GM12873 (cell line): ENCODE results near the gene NCKAP5.

Experiments
- CTCF ChIP-seq: IDR thresholded peaks from 2 replicates; pipeline ENCODE4 v1.5.1; 2012; ENCODE audit warnings: low read depth, mild to moderate bottlenecking, moderate library complexity, low read length, control low read depth; ENCODE audit not compliant: insufficient read depth; ENCODE audit errors: missing control alignments

NCKAP5 gene

GRCh38 chr2:132729522-132729921 lies 838.7 kb downstream of the NCKAP5 start:
- TF ChIP-seq CTCF = no peak

DNA sequence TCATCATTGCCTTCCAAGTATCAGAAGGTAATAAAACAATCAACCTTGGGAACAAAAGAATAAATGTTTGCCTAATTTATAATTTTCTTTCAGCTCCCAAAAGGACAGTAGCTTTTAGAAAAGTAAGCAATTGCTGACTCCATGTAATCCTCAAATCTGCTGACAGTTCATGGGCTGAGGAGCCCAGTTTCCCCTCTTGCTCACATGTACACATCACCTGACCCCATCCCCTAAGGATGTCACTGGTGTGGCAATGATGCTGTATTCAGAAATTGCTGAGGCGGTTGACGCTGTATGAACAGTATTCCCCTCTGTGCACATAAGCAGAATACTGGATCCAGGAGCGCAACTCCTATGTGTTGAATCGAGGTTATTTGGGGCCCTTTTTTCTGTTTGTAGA lies 842.1 kb downstream of the NCKAP5 start:
- TF ChIP-seq CTCF = no peak

DNA sequence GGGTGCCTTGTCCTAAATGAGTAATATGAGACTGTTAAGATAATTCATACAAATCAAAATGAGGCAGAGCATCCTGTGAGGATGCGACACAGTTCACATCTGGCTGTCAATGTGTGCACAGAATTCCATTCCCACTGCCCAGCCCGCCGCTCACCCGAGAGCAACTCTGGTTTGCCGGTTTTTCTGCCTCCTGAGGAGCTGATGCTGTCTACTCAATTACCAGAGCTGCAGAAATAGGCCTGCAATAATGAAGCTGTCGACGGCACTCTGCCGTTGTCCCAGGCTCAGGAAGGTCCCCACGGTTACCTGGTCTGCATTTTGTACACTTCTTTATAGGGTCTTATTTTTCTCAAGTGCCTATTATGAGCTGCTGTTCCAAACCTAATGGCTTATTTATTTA lies 842.5 kb downstream of the NCKAP5 start:
- TF ChIP-seq CTCF = no peak

DNA sequence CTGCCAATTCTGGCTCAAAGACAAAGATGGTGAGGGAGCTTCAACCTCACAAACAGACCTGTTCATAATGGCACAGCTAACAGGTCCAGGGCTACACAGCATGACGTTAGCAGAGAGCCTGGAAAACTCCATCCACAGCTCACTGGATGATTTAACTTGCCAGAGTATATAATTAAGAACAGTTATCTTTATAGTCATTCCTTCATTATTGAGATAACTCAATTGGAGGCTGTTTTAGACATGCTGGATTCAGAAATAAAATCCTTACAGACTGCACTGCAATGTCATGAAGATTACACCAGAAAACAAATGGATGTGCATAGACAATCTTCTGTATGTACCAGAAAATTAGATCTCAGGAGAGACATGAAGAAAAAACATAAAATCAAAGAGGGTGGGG lies 843.1 kb downstream of the NCKAP5 start:
- no peak for TF ChIP-seq CTCF

DNA sequence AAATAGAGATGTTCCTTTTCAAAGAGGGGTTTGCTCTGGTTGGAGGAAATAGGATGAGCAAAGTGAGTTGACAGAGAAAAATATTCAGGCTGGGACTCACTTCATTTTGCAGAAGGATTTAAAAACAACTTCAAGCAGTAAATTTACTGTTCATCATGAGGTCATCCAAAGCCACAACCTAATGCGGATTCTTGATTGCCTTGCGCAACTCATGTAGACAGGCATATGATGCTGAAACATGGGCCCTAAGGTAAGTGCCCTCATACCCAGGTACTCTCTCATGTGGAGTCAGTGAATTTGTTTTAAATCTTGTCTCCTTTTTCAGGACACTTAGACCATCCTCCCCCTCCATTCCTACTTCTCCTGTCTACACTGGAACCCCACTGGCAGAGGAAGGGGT lies 846.3 kb downstream of the NCKAP5 start:
- TF ChIP-seq CTCF = no peak

- no peak for TF ChIP-seq CTCF
Observed at GRCh38 chr2:132720393-132720792, 847.9 kb downstream of the NCKAP5 start.

DNA sequence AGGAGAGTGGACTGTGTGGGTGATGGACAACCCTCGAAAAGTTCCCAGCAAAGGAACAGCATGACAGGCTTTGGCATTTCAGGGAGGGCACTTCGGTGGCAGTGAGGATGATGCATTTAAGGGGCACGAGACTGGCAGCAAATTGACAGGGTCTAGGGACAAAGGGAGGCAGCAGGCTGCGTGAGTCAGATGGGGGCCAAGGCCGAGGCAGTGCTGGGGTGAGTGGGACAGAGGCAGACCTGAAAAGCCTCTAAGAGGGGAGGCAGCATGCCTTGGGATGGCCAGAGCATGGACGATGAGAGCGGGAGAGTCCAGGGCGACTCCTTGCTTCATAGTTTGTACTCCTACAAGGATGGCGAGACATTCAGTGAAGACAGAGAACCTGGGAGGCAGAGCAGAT lies 848.8 kb downstream of the NCKAP5 start:
- no peak for TF ChIP-seq CTCF

DNA sequence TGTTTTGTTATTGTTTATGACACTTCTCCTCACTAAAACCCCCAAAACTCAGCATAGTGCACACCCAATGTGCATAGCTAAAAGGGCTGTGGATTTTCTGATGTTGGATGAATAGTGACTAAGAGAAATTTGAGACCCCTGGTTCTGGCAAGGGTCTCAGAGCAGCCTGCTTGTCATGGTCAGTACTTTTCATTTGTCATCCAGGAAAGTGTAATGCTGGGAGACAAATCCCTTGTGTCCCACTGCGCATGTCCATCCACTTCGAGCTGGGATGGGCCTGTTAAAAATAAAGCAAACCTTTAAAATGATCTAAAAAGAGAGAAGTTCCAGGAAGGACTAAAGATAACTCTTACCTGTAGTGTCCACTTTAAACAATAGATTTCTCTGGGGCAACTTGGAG lies 851.3 kb downstream of the NCKAP5 start:
- TF ChIP-seq CTCF = no peak
